ENCODE results near the gene EID2.

The EID2 gene, protein sequence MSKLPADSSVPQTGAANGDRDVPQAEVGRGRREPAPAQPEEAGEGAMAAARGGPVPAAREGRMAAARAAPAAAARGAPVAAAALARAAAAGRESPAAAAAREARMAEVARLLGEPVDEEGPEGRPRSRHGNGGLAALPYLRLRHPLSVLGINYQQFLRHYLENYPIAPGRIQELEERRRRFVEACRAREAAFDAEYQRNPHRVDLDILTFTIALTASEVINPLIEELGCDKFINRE

DNA sequence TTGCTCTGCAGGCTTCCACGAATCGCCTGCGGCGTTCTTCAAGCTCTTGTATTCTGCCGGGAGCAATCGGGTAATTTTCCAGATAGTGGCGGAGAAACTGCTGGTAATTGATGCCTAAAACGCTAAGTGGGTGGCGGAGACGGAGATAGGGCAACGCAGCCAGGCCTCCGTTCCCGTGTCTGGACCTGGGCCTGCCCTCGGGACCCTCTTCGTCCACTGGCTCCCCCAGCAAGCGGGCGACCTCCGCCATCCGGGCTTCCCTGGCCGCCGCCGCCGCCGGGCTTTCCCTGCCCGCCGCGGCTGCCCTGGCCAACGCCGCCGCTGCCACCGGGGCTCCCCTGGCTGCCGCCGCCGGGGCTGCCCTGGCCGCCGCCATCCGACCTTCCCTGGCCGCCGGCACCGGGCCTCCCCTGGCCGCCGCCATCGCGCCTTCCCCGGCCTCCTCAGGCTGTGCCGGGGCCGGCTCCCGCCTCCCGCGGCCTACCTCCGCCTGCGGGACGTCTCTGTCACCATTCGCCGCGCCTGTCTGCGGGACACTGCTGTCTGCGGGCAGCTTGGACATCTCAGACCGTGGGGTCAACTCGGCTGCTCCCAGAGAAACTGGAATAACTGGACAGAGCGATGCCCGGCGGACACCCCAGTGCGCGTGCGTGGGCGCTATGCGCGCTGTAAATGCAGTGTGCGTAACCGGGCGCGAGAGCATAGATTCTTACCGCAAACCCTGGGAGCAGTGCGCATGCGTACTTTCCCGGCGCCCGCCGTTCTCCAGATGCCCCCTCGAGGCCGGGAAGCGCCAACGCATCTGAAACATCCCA lies at the start of gene EID2:
Gene EID2 (minus strand): TSS at position 644 of the 815 bp plus-strand sequence. CDS start 82 bp downstream, at position 562.
- DNase-seq = peak; percentile 95

DNA sequence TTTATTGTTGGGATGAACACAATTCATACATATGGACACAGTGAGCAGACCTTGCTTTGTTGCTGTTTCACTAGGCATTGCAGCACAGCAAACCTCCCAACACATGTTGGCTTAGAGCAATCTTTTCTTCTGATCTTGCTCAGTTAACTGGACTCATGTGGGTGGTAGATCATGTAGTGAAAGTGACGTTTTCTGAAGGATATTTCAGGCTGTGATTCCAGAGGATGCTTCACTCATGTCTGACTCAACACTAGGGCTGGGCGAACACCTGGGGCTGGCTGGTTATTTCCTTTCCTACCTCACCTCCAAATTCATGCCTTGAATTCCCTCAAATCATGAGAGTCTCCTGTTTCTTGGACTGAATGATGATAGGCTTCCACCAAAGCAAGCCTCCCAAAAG lies 48.1 kb upstream of the EID2 start:
- no peak for DNase-seq

DNA sequence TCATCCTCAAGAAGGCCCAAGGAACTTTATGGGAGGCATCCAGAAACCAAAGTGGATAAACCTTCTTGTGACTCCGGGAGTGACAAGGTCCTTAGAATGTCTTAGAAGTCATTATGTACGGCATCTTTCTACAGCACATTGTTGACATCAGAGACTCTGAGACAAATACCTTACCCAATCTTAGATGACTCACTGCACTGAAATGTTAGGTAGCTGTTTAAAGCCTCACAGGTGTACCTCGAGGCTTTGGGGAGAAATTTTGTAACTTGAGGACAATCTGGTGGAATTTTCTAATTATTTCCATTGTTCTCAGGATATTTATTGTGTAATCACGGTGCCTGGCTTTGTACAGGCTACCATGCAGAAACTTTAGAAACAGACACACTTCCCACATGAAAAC lies 47.5 kb upstream of the EID2 start:
- DNase-seq = no peak

DNA sequence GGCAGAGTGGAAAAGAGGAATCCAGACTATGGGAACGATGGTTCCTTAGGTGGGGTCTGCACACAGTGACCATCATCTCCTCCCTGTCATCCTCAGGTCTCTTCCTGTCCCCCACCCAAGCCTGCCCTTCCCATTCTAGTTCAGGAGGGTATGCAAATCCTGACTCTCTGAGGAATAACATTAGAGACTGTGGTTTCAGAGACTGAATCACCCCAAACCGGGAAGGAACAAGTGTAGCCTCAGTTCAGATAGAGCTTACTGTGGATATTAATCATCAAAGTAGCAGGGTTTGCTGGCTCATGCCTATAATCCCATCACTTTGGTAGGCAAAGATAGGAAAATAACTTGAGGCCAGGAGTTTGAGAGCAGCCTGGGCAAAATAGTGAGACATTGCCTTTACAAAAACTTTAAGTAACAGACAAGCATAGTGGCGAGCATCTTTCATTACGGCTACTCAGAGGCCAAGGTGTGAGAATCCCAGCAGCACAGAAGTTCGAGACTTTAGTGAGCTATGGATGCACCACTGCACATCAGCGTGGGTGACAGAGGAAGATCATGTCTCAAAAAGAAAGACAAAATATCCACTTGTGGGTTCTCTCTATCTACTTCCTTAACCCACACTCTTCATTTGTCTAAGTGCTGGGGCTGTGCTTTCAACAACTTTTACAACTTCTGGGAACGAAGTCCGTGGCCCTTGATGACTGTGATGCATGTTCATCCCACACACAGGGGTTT lies 43.1 kb upstream of the EID2 start:
- DNase-seq = no peak

DNA sequence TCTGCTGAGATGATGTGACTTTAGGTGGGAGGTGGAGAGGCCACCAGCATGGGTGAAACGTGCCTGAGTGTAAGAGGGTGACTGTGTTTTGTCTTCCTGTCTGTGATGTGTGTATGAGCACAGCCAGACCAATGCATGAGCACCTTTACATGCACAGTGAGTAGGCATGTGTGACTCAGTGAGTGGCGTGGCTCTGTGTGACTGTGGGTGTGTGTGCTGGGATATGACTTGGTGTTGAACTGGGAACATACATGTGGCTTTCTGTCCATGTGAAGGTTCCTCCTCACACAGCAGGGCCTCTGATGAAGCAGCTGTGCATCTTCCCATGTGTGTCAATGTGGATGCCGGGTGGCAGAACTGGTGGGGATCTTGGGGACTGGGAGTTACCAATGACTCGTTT lies 42.5 kb upstream of the EID2 start:
- no peak for DNase-seq

DNA sequence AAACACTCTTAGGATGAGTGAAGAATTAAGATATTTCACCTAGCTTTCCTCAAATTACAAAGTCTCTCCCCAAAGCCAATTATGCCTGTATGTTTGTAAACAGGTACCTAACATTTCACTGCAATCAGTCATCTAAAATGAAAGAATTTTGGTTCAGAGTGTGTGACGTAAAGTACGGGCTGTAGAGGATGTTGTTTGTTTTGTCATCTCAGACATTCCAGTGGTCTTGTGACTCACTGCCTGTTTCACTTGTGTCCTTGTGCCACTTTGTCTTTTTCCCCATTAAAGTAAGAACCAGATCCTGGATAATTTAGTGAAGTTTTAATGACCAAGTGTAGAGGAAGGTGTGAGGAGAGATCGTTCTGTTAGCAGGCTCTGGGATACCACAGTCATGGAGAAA lies 28.6 kb upstream of the EID2 start:
- no peak for DNase-seq

DNA sequence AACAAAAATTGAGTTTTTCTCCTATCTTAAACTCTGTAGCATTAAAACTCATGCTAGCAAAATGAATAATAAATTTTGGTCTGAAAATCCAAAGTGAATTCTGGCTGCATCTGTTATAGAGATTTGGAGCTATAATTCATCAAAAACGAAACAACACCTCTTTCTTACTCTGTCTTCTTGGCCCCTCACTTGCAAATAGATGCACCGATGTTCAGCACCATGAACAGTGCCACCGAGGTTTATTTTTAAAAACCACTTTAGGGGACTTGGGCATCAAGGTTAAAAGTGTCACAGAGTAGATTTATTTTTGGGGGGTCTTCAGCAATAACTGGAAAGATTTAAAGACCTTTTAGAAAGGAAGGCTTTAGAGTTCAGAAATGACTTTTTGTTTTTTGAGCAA lies 26.1 kb upstream of the EID2 start:
- no peak for DNase-seq

DNA sequence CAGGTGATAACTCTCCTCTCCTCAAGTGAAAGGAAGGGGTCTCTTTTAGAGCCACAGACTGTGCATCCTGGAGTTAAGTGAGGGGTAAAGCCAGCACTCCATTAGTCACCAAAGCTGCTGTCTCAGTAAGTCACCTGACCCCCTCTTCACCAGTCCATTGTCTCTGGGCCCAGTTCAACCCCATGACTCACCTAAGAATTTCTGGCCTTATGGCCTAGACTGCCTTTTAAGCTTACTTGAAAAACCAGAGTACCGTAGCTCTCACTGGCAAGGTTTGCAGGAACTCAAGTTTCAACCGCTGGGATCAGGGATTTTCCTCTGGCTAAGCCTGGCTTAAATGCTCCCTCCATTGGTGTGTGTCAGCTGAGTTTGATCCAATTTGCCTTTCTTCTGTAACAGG lies 23.4 kb upstream of the EID2 start:
- no peak for DNase-seq

DNA sequence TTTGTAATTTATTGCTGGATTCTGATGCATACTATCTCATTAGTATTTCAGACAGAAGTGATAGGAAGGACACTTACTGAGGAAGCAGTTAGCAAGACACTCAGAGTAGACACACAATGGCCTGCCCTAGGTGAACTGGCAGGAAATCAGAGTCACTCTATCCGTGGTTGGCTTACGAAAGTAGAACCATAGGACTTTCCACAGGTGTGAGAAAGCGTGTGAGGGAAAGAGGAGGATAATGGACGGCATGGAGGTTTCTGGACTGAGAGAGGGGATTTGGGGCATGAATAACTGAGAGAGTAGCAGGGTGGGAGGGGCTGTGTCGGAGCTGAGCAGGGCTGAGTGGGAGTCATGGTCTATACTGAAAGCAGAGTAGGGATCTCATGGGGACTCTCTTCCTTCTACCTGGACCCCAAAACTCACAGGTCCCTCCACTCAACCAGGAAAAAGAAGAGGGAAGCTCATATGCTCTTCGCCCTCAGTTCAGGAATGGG lies 18.7 kb upstream of the EID2 start:
- DNase-seq = peak; percentile 32

DNA sequence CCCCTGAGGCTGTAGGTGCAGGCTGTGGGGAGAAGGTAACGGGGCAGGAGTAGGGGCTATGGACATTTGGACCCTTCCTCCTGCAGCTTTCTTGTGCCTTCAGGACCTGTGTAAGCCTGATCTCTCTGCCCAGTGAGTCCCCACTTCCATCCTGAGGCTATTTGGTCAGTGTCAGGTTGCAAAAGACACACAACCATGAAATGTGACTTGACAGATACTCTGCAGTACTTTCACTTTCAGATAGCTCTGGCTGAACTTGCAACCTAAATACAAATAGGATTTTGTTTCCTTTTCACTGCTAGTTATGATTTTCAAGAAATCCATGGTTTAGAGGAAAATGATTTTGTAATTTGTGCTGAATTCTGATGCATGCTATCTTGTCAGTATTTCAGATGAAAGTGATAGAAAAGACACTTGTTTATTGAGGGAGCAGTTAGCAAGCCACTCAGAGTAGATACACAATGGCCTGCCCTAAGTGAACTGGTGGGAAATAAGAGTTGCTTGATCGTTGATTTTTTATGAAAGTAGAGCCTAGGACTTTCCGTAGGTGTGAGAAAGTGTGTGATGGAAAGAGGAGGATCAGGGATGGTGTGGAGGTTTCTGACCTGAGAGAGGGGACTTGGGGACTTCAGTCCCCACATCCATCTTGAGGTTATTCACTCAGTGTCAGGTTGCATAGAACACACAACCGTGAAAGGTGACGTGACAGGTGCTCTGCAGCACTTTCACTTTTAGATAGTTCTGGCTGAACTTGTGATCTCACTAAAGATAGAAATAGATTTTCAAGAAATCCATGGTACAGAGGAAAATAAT lies 18.1 kb upstream of the EID2 start:
- peak; percentile 84 for DNase-seq

DNA sequence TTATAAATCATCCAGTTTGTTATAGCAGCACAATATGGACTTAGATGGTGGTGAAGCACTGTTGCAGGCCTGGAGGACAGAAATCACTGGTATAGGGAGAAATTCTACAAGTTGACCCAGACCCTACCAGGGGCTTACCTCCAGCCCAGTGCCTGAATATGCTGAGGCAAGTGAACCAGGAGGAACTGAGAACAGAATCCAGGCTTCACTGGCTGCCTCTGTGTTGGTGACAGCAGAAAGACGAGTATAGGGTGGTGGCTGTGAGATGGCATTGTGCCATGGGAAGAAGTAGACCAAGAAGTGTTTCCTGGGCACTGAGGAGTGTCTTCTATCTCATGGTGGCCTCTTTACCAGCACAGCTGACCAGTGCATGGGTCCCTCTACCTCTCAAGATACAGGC lies 15.9 kb upstream of the EID2 start:
- no peak for DNase-seq

DNA sequence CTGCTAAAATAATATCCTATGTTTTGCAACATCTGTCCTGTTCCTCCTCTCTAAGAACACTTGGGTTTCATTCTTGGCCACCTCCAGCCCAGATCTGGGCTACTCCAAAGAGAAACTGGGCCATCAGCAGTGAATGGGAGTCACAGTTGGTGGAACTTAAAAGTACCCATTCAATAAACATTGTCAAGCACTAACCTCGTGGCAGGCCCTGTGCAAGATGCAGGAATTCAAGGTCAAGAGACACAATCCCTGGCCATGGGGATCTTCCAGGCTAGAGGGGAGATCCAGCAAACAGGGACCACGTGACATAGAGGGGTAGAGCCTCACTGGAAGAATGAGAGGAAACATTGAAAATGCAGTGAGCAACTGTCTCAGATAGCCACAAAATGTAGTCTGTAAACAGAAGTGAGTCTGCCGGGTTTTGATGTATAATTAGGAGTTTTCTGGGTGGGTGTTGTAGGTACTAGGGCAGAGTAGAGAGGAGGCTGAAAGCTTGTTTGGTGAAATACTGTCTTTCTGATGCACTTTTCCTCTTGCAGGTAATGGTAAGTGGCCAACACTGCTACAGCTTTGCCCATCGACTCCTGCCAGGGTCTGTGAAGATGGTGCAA lies 14.8 kb upstream of the EID2 start:
- no peak for DNase-seq

DNA sequence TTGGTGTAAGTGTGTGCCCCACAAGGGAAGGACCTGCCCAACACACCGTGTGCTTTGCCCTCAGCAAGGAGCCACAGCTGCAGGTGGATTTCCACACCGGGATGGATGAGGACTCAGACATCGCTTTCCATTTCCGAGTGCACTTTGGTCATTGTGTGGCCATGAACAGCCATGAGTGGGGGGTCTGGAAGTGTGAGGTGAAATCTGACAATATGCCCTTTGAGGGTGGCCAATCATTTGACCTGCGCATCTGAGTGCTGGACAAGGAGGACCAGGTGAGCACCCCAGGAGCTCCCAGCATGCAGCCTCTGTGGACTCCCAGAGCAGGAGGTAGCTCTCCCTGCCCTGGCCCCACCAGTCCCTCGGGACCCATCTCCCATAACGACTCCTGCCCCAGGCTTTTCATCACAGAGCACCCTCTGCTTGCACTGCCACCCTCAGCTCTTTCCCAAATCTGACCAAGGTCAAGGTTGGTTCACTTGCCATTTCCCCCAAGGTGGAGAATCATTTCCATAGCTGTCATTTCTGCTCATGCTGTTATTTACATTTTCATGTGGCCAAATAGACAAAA lies 13.2 kb upstream of the EID2 start:
- DNase-seq = peak; percentile 59

DNA sequence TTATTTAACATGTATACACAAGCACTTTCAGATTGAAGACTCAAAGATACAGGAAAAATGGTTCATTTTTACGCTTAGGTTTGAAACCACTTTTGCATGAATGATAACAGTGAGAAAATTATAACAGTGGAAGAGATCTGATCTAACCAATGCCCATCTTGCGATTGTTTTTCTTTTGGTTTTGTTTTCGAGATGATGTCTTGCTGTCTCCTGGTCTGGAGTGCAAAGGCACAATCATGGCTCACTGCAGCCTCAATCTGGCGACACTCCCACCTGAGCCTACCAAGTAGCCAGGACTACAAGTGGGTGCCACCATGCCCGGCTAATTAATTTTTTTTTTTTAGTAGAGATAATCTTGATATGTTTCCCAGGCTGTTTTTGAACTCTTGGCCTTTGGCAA lies 10.2 kb upstream of the EID2 start:
- DNase-seq = no peak

DNA sequence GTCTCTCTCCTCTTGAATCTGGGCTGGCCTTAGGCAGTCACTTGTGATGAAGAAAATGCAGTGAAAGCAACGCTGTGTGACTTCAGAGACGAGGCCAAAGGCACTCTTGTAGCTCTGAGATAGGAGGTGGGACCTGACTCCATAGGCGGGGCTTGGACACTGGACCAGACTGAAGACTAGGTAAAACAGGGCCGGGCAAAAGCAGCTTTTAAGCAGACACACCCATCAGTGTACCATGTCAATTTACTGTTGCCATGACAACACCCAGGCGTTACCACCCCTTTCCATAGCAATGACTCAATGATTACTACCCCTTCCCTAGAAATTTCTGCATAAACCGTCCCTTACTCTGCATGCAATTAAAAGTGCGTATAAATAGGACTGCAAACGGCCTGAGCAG lies 6.6 kb upstream of the EID2 start:
- peak; percentile 12 for DNase-seq

DNA sequence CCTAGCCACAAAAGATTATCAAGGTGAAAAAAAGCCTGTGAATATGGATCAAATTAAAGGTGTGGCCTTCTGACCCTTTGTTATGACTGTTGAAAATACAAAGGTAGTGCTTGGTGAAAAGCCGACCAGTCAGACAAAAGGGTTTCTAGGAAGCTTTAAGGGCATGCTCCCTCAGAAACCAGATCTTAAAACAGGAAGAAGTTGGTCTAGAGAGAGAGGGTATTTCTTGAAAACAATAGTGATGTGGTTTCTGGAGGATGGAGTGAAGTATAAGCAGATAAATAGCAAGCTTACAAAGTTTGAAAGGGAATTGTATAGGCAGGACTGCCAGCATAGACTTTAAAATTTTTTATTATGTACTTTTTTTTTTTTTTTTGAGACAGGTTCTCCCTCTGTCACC lies 5.0 kb upstream of the EID2 start:
- DNase-seq = no peak

DNA sequence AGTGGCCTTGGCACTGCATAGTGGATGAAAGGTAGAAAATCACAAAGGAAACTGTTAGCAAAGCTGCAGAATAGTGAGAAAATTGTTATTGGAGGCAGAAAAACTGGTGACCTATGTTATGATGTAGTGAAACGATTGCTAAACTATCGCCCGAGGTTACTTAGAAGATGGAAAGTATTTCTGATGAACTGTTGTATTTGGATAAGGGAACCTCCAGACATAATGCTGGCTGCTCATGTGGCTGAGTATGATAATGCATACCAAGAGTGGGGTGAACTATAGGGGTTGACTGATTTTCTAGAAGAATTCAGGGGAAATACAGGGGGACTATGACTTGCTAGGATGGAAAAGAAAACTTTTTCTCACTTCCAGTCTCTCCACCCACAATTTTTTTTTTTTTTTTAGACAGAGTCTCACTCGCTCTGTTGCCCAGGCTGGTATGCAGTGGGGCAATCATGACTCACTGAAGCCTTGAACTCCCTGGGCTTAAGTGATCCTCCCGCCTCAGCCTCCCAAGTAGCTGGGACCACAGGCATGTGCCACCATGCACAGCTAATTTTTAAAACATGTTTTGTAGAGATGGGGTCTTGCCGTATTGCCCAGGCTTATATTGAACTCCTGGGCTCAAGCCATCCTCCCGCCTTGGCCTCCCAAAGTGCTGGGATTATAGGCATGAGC lies 4.4 kb upstream of the EID2 start:
- DNase-seq = no peak

DNA sequence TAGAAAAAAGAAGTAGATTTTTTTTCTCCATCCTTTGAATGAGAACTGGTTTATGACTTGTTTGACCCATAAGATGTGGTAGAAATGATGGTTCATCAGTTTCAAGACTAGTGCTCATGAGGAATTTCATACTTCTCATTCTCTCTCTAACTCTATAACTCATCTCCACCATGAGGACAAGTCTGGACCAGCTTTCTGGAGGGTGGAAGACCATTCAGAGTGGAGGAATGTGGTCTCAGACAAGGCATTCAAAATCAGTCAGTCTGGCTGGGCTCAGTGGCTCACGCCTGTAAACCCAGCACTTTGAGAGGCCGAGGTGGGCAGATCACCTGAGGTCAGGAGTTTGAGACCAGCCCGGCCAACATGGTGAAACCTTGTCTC lies 3.5 kb upstream of the EID2 start:
- no peak for DNase-seq

DNA sequence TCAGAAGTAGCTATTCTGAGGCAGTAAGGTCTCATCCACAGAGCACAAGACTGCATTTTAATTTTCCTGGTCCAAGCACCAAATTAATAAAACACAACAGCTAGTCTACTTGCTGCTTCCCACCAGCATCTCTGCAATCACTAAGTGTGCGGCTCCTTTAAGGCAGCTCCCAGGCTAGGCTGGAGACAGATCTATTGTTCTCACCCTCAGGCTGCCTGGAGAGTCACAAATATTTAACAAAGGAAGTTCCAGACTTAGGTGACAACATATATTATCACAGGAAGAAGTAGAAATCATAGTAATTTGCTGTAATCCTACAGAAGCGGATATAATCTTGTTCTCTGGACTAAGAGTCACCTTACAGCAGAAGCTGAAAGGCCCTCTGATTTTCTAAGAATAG lies 2.2 kb upstream of the EID2 start:
- peak; percentile 85 for DNase-seq

DNA sequence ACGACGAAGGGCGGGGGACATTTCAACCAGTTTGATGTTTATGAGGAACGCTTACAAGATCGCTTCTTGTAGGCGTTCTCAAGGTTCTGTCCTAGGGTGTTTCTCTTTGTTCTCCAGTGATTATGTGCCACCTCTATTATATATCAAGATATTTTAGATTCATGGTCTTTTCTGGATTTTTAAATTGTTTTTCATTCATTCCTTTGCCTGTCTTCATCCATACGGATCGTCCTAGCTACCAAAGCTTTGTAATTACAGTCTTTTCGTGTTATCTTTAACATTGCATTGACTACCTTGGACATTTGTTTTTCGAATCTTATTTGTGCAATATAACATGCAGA lies 342 bp upstream of the EID2 start:
- no peak for DNase-seq

DNA sequence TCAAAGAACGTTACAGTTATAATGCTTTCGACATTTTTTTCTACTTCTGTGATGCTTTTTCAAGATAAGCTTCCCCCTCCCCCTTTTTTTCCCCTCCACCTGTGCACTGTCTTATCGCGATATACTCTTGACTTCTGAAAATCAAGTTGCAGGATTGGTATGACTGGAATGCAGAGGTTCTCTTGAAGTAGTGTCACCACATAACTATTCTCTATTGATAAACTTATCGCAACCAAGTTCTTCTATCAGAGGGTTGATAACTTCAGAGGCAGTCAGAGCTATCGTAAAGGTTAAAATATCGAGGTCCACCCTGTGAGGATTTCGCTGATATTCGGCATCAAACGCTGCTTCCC lies 820 bp downstream of the EID2 start:
- DNase-seq = no peak

DNA sequence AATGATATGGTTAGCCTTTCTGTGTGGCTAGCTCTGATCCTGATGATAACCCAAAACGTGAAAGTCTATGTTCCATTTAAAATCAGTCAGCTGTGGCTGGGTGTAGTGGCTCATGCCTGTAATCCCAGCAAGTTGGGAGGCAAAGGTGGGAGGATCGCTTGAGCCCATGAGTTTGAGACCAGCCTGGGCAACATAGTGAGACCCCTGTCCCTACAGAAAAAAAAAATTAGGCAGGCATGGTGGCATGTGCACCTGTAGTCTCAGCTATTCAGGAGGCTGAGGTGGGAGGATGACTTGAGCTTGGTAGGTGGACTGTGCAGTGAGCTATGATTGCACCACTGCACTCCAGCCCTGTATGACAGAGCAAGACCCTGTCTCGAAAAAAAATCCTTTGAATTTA lies 6.2 kb downstream of the EID2 start:
- no peak for DNase-seq

All from NCI-H146 (cell line).